Stimulated activated CD8-positive, alpha-beta memory T cell treated with anti-CD3 and anti-CD28 coated beads, Interleukin-15, amount 100 ng/mL, for 1 hour (primary cell): ENCODE data around the gene MAGIX.

Source experiments
- DNase-seq: peaks from one replicate; pipeline ENCODE4 v3.0.0-alpha.2; 2020; ENCODE audit warnings: low read depth

MAGIX gene

DNA sequence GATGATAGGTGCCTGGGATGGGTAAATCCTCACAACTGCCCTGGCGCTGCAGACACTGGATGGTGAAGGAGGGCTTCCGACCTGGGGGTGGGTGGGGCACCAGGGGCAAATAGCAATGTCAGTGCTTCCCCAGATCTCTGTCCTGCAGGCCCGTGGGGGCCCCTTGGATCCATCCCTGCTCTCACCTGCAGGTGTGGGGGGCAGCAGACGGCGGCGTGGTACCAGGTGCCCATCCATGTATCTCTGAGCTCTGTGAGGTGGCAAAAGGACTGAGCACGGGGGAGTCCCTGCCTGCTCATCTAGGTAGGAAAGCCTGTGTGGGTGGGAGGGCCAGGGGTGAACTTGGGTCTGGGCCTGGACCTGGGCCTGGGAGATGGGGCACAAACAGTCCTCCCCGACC lies 44.0 kb downstream of the MAGIX start:
- DNase-seq, result no peak

DNA sequence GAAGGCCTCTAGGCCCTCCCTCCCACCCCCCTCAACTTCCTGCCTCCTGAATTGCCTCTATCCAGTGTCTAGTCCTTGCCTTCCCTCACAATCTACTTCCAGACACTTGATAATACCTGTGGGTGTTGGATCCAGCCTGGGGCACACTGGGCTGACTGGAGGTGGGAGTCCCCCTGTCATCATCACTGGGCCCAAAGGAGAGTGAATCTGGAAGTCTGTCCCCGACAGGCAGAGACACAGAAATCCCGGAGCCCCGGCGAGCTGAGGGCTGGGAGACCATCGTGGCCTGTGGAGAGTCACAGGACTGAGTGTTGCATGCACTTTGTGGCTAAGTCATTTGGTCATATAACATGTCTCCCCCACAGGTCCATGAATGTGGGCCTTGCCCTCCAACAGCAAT lies 45.8 kb downstream of the MAGIX start:
- DNase-seq, result no peak

GRCh38 chrX:49209434-49210251 lies 47.1 kb downstream of the MAGIX start:
- DNase-seq, result no peak

DNA sequence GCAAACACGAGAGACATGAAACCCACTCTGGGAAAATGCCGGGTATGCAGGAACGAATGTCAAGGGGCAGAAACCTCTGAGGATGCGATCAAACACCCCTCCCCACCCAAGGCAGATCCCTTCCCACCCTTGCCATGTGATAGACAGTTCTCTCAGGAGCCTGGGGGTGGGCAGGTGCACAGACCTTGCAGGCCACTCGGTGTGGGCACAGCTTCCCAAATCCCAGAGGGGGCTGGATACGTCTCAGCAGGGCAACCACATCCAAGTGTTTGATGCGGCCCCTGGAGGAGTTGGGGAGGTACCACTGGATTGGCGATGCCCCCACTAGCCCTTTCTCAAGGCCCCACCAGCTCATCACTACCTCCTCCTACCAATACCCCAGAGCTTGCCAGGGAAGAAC lies 47.8 kb downstream of the MAGIX start:
- DNase-seq, result no peak

DNA sequence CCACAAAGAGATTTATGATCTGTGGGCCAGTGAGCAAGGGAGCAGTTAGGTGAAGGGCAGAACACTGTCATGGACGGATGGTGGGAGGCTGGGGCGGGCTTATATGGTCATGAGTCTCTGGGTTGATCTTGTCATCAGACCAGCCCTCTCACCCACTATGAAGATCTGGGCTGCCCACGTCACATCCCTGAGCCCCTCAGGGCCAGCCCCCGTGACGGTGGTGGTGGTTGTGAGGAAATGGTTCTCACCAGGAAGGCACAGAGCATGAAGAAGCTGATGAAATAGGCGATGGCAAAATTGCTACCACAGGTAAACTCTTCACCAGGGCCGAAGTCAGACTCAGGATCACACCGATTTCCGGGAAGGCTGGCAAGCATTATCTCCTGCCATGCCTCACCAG lies 48.5 kb downstream of the MAGIX start:
- no peak for DNase-seq

GRCh38 chrX:49212209-49212608 lies 49.7 kb downstream of the MAGIX start:
- DNase-seq, result no peak

DNA sequence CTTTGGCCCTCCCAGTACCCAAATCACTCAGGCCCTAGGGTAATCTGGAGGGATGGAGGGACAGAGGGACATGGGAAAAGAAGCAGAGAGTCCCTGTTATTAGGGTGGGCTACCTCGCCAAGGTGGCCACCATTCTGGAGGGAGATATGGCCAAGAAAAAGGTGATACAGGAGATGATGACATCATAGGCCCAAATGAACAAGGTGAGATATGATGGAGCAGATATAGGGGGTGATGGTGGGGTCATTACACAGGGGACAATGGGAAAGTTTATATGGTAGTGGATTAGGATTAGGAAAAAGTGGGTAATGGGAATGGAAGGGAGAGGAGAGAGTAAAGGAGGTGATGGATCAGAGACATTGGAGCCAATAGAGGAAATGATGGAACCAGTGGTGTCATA lies 50.3 kb downstream of the MAGIX start:
- no peak for DNase-seq

DNA sequence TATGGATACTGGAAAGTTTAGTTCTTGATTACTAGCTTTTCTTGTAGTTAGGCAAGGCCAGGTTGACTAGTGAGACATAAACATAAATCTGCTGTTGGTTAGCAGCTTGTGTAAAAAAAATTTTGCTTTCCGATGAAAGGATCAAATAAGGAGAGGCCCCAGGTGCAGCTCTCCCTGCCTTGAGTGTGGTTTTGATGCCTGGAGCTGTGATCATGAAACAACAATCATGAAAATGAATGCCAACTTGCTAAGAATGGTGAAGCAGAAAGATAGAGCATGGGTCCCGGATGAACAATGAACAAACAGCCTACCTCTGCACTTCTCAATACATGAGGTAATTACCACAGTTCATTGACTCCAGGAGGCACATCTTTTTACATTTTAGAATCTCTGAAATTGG lies 51.9 kb downstream of the MAGIX start:
- no peak for DNase-seq

DNA sequence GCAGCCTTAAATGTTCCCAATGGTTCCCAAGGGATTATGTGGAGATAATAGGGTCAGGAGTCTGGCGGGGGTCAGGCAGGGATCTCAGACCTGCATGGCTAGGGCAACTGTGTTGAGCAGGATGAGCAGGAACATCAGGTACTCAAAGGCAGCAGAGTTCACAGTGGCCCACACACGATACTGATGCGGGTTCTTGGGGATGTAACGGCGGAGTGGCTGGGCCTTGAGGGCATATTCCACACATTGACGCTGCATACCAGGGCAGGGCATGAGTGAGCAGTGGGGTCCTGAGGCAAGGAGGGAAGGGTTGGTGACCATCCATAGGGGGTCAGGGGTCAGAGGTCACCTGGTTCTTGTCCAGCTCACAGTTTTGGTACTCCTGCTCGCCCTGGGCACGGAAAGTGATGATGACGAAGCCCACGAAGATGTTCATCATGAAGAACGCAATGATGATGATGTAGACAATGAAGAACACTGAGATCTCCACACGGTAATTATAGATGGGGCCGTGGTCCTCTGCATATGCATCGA lies 52.5 kb downstream of the MAGIX start:
- no peak for DNase-seq
